IMR-90 (cell line): Measurements from ENCODE around the gene LHX5. TPM values are rescaled to one million over a fixed set of nuclear protein-coding genes. Genes with fewer than 3 reads are reported as not detected.

Source experiments
- ATAC-seq: fragments of 200-7000 bp; cut with Tn5 transposase; 2 replicates; pipeline ENCODE4 v1.9.1; 2020; ENCODE audit warnings: low read depth, mild to moderate bottlenecking, moderate library complexity
- BruUV-seq: library from RNA; stranded (reverse); fragments of 400-500 nt; replicated peaks from 2 replicates; lab custom pipeline; 2021; lab: Mats Ljungman, UMichigan
- CTCF ChIA-PET: fragments of 300-600 bp; formaldehyde crosslinking; extraction: SDS; loops from one replicate; lab custom pipeline; 2021; ENCODE audit warnings: antibody characterized with exemption; lab: Yijun Ruan, JAX
- POLR2A ChIA-PET: fragments of 300-600 bp; sonication (Branson Sonifier 250); formaldehyde crosslinking; loops from one replicate; lab custom pipeline; 2022; ENCODE audit warnings: antibody characterized with exemption; ENCODE audit not compliant: unreplicated experiment; lab: Charles Lee
- DNase-seq: peaks from one replicate; pipeline ENCODE4 v3.0.0; 2013
- H2AFZ ChIP-seq: replicated peaks from 2 replicates; pipeline ENCODE3; 2013; ENCODE audit warnings: low read length, mild to moderate bottlenecking; ENCODE audit not compliant: poor library complexity
- H2AK5ac ChIP-seq: 2 replicates; pipeline ENCODE4 v1.6.1; 2013; ENCODE audit warnings: low read depth, low read length, inconsistent platforms
- H2AK9ac ChIP-seq: replicated peaks from 2 replicates; pipeline ENCODE3; 2013; ENCODE audit warnings: mild to moderate bottlenecking, low read depth, low read length, moderate library complexity; ENCODE audit not compliant: poor library complexity
- H2BK120ac ChIP-seq: 2 replicates; pipeline ENCODE4 v1.6.1; 2013; ENCODE audit warnings: low read depth, low read length, inconsistent platforms
- H2BK15ac ChIP-seq: 3 replicates; pipeline ENCODE4 v1.6.1; 2013; ENCODE audit warnings: low read depth, low read length, inconsistent platforms
- H2BK20ac ChIP-seq: 2 replicates; pipeline ENCODE4 v1.6.1; 2013; ENCODE audit warnings: low read depth, mild to moderate bottlenecking, inconsistent platforms, low read length, moderate library complexity
- H2BK5ac ChIP-seq: 2 replicates; pipeline ENCODE4 v1.6.1; 2013; ENCODE audit warnings: mild to moderate bottlenecking, low read depth, low read length, inconsistent platforms; ENCODE audit not compliant: poor library complexity, severe bottlenecking
- H3K14ac ChIP-seq: replicated peaks from 2 replicates; pipeline ENCODE4 v1.6.1; 2013; ENCODE audit warnings: low read depth, low read length, inconsistent platforms
- H3K18ac ChIP-seq: 2 replicates; pipeline ENCODE4 v1.6.1; 2013; ENCODE audit warnings: low read depth, low read length, control low read depth
- H3K23ac ChIP-seq: 2 replicates; pipeline ENCODE4 v1.6.1; 2013; ENCODE audit warnings: low read depth, low read length, inconsistent platforms
- H3K27ac ChIP-seq: 2 replicates; pipeline ENCODE4 v1.5.1; 2013; ENCODE audit warnings: mild to moderate bottlenecking, control low read depth, low read length; ENCODE audit not compliant: insufficient read depth
- H3K27me3 ChIP-seq: 2 replicates; pipeline ENCODE4 v1.6.1; 2013; ENCODE audit warnings: low read length; ENCODE audit not compliant: control insufficient read depth, insufficient read depth
- H3K36me3 ChIP-seq: 2 replicates; pipeline ENCODE4 v1.6.1; 2013; ENCODE audit warnings: low read length, mixed read lengths; ENCODE audit not compliant: control insufficient read depth, insufficient read depth
- H3K4ac ChIP-seq: 2 replicates; pipeline ENCODE4 v1.6.1; 2013; ENCODE audit warnings: low read depth, low read length, inconsistent platforms
- H3K4me1 ChIP-seq: 2 replicates; pipeline ENCODE4 v1.6.1; 2013; ENCODE audit warnings: low read length, mixed read lengths; ENCODE audit not compliant: control insufficient read depth, insufficient read depth
- H3K4me2 ChIP-seq: 2 replicates; pipeline ENCODE4 v1.6.1; 2013; ENCODE audit warnings: low read depth, mild to moderate bottlenecking, control low read depth, low read length, moderate library complexity
- H3K4me3 ChIP-seq: 2 replicates; pipeline ENCODE4 v1.5.1; 2013; ENCODE audit warnings: low read depth, mild to moderate bottlenecking, control low read depth, low read length, moderate library complexity; ENCODE audit not compliant: insufficient read depth
- H3K56ac ChIP-seq: 2 replicates; pipeline ENCODE4 v1.6.1; 2013; ENCODE audit warnings: low read length, inconsistent platforms; ENCODE audit not compliant: insufficient read depth; ENCODE audit errors: extremely low read depth
- H3K79me1 ChIP-seq, 2 experiments: 2 replicates each; pipeline ENCODE4 v1.6.1; 2013; ENCODE audit warnings: low read length in 2 of 2, inconsistent platforms in 1 of 2, low read depth in 1 of 2
- H3K9ac ChIP-seq: 2 replicates; pipeline ENCODE4 v1.6.1; 2013; ENCODE audit warnings: low read depth, low read length, control low read depth
- H3K9me1 ChIP-seq: 2 replicates; pipeline ENCODE4 v1.6.1; 2013; ENCODE audit warnings: low read length, inconsistent platforms; ENCODE audit not compliant: insufficient read depth
- H3K9me3 ChIP-seq: 2 replicates; pipeline ENCODE4 v1.6.1; 2013; ENCODE audit warnings: low read length; ENCODE audit not compliant: control insufficient read depth, insufficient read depth
- H4K20me1 ChIP-seq: 2 replicates; pipeline ENCODE4 v1.6.1; 2013; ENCODE audit warnings: low read length, inconsistent platforms; ENCODE audit not compliant: insufficient read depth
- H4K5ac ChIP-seq: 2 replicates; pipeline ENCODE4 v1.6.1; 2013; ENCODE audit warnings: mild to moderate bottlenecking, low read depth, low read length, control low read depth
- H4K8ac ChIP-seq, 2 experiments: 2 replicates each; pipeline ENCODE4 v1.6.1; 2013; ENCODE audit warnings: low read depth in 2 of 2, low read length in 2 of 2, control low read depth in 1 of 2, inconsistent platforms in 1 of 2
- H4K91ac ChIP-seq: 2 replicates; pipeline ENCODE4 v1.6.1; 2013; ENCODE audit warnings: low read depth, low read length, inconsistent platforms; ENCODE audit not compliant: insufficient read depth
- BHLHE40 ChIP-seq: fragments of 150-350 bp; IDR thresholded peaks from 2 replicates; pipeline ENCODE4 v1.6.1; 2016; ENCODE audit warnings: mild to moderate bottlenecking, low read depth, low read length
- CEBPB ChIP-seq: IDR thresholded peaks from 2 replicates; pipeline ENCODE4 v1.6.1; 2012; ENCODE audit warnings: low read depth, low read length, improper control_type of control experiment
- CHD1 ChIP-seq: IDR thresholded peaks from 2 replicates; pipeline ENCODE4 v1.6.1; 2012; ENCODE audit warnings: low read depth, low read length, improper control_type of control experiment
- FOS ChIP-seq: fragments of 150-350 bp; IDR thresholded peaks from 2 replicates; pipeline ENCODE4 v1.6.1; 2016; ENCODE audit warnings: low read depth, low read length
- MAFK ChIP-seq: IDR thresholded peaks from 2 replicates; pipeline ENCODE4 v1.6.1; 2012; ENCODE audit warnings: low read depth, low read length, improper control_type of control experiment
- MAZ ChIP-seq: IDR thresholded peaks from 2 replicates; pipeline ENCODE4 v1.6.1; 2012; ENCODE audit warnings: low read depth, mild to moderate bottlenecking, low read length, improper control_type of control experiment, moderate library complexity, borderline replicate concordance
- NFE2L2 ChIP-seq: fragments of 150-350 bp; IDR thresholded peaks from 2 replicates; pipeline ENCODE4 v1.6.1; 2016; ENCODE audit warnings: low read depth, mild to moderate bottlenecking, low read length
- POLR2A ChIP-seq: IDR thresholded peaks from 2 replicates; pipeline ENCODE4 v1.6.1; 2012; ENCODE audit warnings: mild to moderate bottlenecking, low read depth, low read length
- RAD21 ChIP-seq: IDR thresholded peaks from 2 replicates; pipeline ENCODE4 v1.6.1; 2012; ENCODE audit warnings: low read length, improper control_type of control experiment
- RCOR1 ChIP-seq: IDR thresholded peaks from 2 replicates; pipeline ENCODE4 v1.6.1; 2012; ENCODE audit warnings: mild to moderate bottlenecking, low read length, improper control_type of control experiment; ENCODE audit not compliant: insufficient replicate concordance
- RFX5 ChIP-seq: IDR thresholded peaks from 2 replicates; pipeline ENCODE4 v1.8.0; 2012; ENCODE audit warnings: low read depth, mild to moderate bottlenecking, low read length, moderate library complexity
- SMC3 ChIP-seq: fragments of 150-350 bp; IDR thresholded peaks from 2 replicates; pipeline ENCODE4 v1.6.1; 2016; ENCODE audit warnings: low read depth, mild to moderate bottlenecking, antibody characterized with exemption, low read length, moderate library complexity
- WGBS, 2 experiments: methylation state at CpG; one replicate each; pipeline versions ENCODE4 v1.1.5 to v1.1.7; 2013; ENCODE audit warnings: missing lambda C conversion rate in 2 of 2; ENCODE audit not compliant: insufficient read length in 1 of 2; ENCODE audit errors: extremely low coverage in 2 of 2; 5-methylcytosine and 5-hydroxymethylcytosine counted together
- dilution Hi-C: fragments of 300-500 bp; cut with HindIII; formaldehyde crosslinking; loops from one replicate; pipeline ENCODE4 v1.14.3; 2018; ENCODE audit warnings: low sequenced_read_pairs; ENCODE audit not compliant: unreplicated experiment
- in situ Hi-C: fragments of 300-500 bp; cut with MboI; formaldehyde crosslinking; loops from 3 replicates; pipeline ENCODE4 v1.14.3; 2019; ENCODE audit warnings: low sequenced_read_pairs, inconsistent platforms, mixed read lengths
- intact Hi-C: fragments of 100-400 bp; cut with micrococcal nuclease; formaldehyde crosslinking; loops from 2 replicates; pipeline ENCODE4 v1.10.0; 2022
- polyA plus RNA-seq, 3 experiments: library from polyadenylated mRNA; depleted of rRNA; stranded (reverse); fragments of >200 nt; gene quantifications; 2 replicates each; pipeline ENCODE4 v1.2.3, GENCODE V29; 2012; ENCODE audit warnings: low replicate concordance in 1 of 3
- total RNA-seq: library from RNA; depleted of rRNA; stranded (reverse); fragments of >200 nt; gene quantifications from 2 replicates; pipeline ENCODE4 v1.2.3, GENCODE V29; 2012
- TF ChIP-seq, protein P1 (sequence below): fragments of 150-350 bp; IDR thresholded peaks from 2 replicates; pipeline ENCODE4 v1.6.1; 2016; ENCODE audit warnings: low read depth, mild to moderate bottlenecking, low read length, moderate library complexity, borderline replicate concordance
- TF ChIP-seq, protein P2 (sequence below): fragments of 150-350 bp; IDR thresholded peaks from 2 replicates; pipeline ENCODE4 v1.6.1; 2017; ENCODE audit warnings: mild to moderate bottlenecking, antibody characterized with exemption, low read length, low read depth
- TF ChIP-seq, protein P3 (sequence below): conservative IDR thresholded peaks from 2 replicates; pipeline ENCODE4 v1.5.1; 2012; ENCODE audit warnings: mild to moderate bottlenecking, low read depth, low read length, improper control_type of control experiment

Gene LHX5
- total and polyA plus RNA-seq, 2 of the 4 experiments (the other 2 are of a cell fraction), result not detected

DNA sequence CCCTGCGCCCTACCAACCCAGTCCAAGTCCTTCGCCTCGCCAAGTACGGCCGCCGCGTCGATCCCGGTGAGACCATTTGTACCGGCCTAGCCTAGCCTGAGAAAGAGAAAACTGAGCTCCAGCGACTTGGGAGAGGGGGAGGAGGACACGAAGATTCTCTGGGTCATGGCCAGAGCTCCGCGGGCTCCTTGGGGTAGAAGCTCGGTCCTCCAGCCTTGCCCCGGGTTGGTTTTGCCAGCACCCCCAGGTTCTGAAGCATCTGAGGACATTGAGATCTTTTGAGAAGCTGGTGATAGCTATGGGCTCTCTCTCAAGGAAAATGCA, 7.3 kb downstream of the LHX5 start:
- intact Hi-C loops, result no loop called here
- no CpG with 5 or more reads among the region's 16 CpGs for WGBS, 2 experiments

More for the DNA sequence above, 7.3 kb downstream of the LHX5 start:
- TF ChIP-seq FOS (no peak), CHD1 (no peak), NFE2L2 (no peak), CEBPB (no peak), MAZ (no peak), BHLHE40 (no peak), RFX5 (no peak), MAFK (no peak), POLR2A (no peak), RCOR1 (no peak), RAD21 (no peak), SMC3 (no peak)
- TF ChIP-seq, protein P1, sequence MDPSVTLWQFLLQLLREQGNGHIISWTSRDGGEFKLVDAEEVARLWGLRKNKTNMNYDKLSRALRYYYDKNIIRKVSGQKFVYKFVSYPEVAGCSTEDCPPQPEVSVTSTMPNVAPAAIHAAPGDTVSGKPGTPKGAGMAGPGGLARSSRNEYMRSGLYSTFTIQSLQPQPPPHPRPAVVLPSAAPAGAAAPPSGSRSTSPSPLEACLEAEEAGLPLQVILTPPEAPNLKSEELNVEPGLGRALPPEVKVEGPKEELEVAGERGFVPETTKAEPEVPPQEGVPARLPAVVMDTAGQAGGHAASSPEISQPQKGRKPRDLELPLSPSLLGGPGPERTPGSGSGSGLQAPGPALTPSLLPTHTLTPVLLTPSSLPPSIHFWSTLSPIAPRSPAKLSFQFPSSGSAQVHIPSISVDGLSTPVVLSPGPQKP, result no peak
- TF ChIP-seq, protein P2, sequence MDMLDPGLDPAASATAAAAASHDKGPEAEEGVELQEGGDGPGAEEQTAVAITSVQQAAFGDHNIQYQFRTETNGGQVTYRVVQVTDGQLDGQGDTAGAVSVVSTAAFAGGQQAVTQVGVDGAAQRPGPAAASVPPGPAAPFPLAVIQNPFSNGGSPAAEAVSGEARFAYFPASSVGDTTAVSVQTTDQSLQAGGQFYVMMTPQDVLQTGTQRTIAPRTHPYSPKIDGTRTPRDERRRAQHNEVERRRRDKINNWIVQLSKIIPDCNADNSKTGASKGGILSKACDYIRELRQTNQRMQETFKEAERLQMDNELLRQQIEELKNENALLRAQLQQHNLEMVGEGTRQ, result no peak
- TF ChIP-seq, protein P3, sequence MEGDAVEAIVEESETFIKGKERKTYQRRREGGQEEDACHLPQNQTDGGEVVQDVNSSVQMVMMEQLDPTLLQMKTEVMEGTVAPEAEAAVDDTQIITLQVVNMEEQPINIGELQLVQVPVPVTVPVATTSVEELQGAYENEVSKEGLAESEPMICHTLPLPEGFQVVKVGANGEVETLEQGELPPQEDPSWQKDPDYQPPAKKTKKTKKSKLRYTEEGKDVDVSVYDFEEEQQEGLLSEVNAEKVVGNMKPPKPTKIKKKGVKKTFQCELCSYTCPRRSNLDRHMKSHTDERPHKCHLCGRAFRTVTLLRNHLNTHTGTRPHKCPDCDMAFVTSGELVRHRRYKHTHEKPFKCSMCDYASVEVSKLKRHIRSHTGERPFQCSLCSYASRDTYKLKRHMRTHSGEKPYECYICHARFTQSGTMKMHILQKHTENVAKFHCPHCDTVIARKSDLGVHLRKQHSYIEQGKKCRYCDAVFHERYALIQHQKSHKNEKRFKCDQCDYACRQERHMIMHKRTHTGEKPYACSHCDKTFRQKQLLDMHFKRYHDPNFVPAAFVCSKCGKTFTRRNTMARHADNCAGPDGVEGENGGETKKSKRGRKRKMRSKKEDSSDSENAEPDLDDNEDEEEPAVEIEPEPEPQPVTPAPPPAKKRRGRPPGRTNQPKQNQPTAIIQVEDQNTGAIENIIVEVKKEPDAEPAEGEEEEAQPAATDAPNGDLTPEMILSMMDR, result no peak
- no peaks in the 10 kb centered on the region; the same call in 1 of the 2 replicates for H3K4me1 ChIP-seq
- DNase-seq (no peak), ATAC-seq (no peak)
- no TSS peak for BruUV-seq
- no peak overlapping the region for H3K9ac ChIP-seq
- H2BK15ac ChIP-seq, result no peak overlapping the region
- no peak overlapping the region for H2AK5ac ChIP-seq
- H3K4ac ChIP-seq, result no peak overlapping the region
- no peaks in the 10 kb centered on the region for H3K79me1 ChIP-seq
- H3K4me3 ChIP-seq, result no peak overlapping the region
- POLR2A ChIA-PET, result no interaction called here
- dilution Hi-C loops, result no loop called here
- H2AFZ ChIP-seq, result no peak overlapping the region
- no peaks in the 10 kb centered on the region for H3K36me3 ChIP-seq
- H4K91ac ChIP-seq, result no peak overlapping the region
- H3K27me3 ChIP-seq, result peaks cover 81% of the 10 kb centered on the region
- H3K18ac ChIP-seq, result no peak overlapping the region
- H3K4me2 ChIP-seq, result no peak overlapping the region; the same call in 1 of the 2 replicates
- no peaks in the 10 kb centered on the region for H4K20me1 ChIP-seq
- H3K14ac ChIP-seq, result no peak overlapping the region
- H3K56ac ChIP-seq, result no peak overlapping the region
- H3K9me3 ChIP-seq, result no peaks in the 10 kb centered on the region
- in situ Hi-C loops, result loop anchor here (5.0 kb wide), 1 partner anchor 448 kb away; no protein-coding TSS in a partner anchor
- no peak overlapping the region for H2BK5ac ChIP-seq
- CTCF ChIA-PET, result interaction anchor here (0.6 kb wide), 1 partner anchor 280 kb away, joined by 6 read pairs; no protein-coding TSS in a partner anchor
- H3K23ac ChIP-seq, result no peak overlapping the region
- H2AK9ac ChIP-seq, result no peak overlapping the region
- no peak overlapping the region for H2BK20ac ChIP-seq
- H4K5ac ChIP-seq, result no peak overlapping the region
- no peak overlapping the region for H4K8ac ChIP-seq
- no peak overlapping the region for H2BK120ac ChIP-seq
- H3K9me1 ChIP-seq, result no peaks in the 10 kb centered on the region
- H3K27ac ChIP-seq, result no peak overlapping the region
